Measurements from ENCODE around the gene GMDS.
A peak's percentile ranks its signal among the peaks of the same experiment; 100 is the strongest.

GMDS gene

GRCh38 chr6:1643830-1644445, 601.5 kb downstream of the GMDS start:
- no peak overlapping the region for H3K4me3 ChIP-seq (replicated peaks in 1 of 2; ENCODE audit: low read depth in 2 of 2, low read length in 2 of 2)
- DNase-seq (ENCODE audit: low read depth in 2 of 2): no peak
- no peak for TF ChIP-seq CTCF (IDR thresholded peaks at IDR 0.05; ENCODE audit: low read depth, low read length)

- no peak for TF ChIP-seq CTCF (IDR thresholded peaks at IDR 0.05; ENCODE audit: low read depth, low read length)
- DNase-seq (ENCODE audit: low read depth in 2 of 2): no peak
- no peak overlapping the region for H3K4me3 ChIP-seq (replicated peaks in 1 of 2; ENCODE audit: low read depth in 2 of 2, low read length in 2 of 2)
Observed at GRCh38 chr6:1643111-1643510, 602.3 kb downstream of the GMDS start.

- DNase-seq (ENCODE audit: low read depth in 2 of 2): no peak
- no peak overlapping the region for H3K4me3 ChIP-seq (replicated peaks in 1 of 2; ENCODE audit: low read depth in 2 of 2, low read length in 2 of 2)
- TF ChIP-seq CTCF (IDR thresholded peaks at IDR 0.05; ENCODE audit: low read depth, low read length): no peak
Observed at GRCh38 chr6:1641343-1641885, 604.0 kb downstream of the GMDS start.

GRCh38 chr6:1640476-1640875, 604.9 kb downstream of the GMDS start:
- no peak overlapping the region for H3K4me3 ChIP-seq (replicated peaks in 1 of 2; ENCODE audit: low read depth in 2 of 2, low read length in 2 of 2)
- no peak for TF ChIP-seq CTCF (IDR thresholded peaks at IDR 0.05; ENCODE audit: low read depth, low read length)
- DNase-seq (ENCODE audit: low read depth in 2 of 2): no peak

GRCh38 chr6:1639430-1639829, 606.0 kb downstream of the GMDS start:
- no peak for TF ChIP-seq CTCF (IDR thresholded peaks at IDR 0.05; ENCODE audit: low read depth, low read length)
- DNase-seq (ENCODE audit: low read depth in 2 of 2): no peak
- H3K4me3 ChIP-seq (replicated peaks in 1 of 2; ENCODE audit: low read depth in 2 of 2, low read length in 2 of 2): no peak overlapping the region

GRCh38 chr6:1636971-1637871, 608.2 kb downstream of the GMDS start:
- no peak for TF ChIP-seq CTCF (IDR thresholded peaks at IDR 0.05; ENCODE audit: low read depth, low read length)
- H3K4me3 ChIP-seq (replicated peaks in 1 of 2; ENCODE audit: low read depth in 2 of 2, low read length in 2 of 2): no peak overlapping the region
- DNase-seq (ENCODE audit: low read depth in 2 of 2): peak in 1 of 2 donors; percentile 33
